ENCODE data around the gene TRAIP. TPM values are rescaled to one million over a fixed set of nuclear protein-coding genes. Genes with fewer than 3 reads are reported as not detected.

The TRAIP gene
- total RNA-seq, 4 donors from 2014 or later: 0.81 to 1.8 (median 1.6) TPM

GRCh38 chr3:49898991-49899390 lies 42.6 kb upstream of the TRAIP start:
- no peak for ATAC-seq
- WGBS, 2 donors (ENCODE audit: low coverage in 1 of 2): 60% methylated on average over 1 of the region's 6 CpGs; no CpG with 5 or more reads in 1 of the 2 donors

GRCh38 chr3:49896345-49896744 lies 40.0 kb upstream of the TRAIP start:
- no CpG with 5 or more reads among the region's 5 CpGs for WGBS, 2 donors (ENCODE audit: low coverage in 1 of 2)
- H3K4me1 ChIP-seq: peaks cover 0 to 16% (median 0%) of the 10 kb centered on the region in 3 donors
- no peak overlapping the region for H3K4me3 ChIP-seq
- TF ChIP-seq POLR2AphosphoS5 (IDR thresholded peaks at IDR 0.05): no peak
- no peak for TF ChIP-seq POLR2A (IDR thresholded peaks at IDR 0.05)
- TF ChIP-seq, protein P1, sequence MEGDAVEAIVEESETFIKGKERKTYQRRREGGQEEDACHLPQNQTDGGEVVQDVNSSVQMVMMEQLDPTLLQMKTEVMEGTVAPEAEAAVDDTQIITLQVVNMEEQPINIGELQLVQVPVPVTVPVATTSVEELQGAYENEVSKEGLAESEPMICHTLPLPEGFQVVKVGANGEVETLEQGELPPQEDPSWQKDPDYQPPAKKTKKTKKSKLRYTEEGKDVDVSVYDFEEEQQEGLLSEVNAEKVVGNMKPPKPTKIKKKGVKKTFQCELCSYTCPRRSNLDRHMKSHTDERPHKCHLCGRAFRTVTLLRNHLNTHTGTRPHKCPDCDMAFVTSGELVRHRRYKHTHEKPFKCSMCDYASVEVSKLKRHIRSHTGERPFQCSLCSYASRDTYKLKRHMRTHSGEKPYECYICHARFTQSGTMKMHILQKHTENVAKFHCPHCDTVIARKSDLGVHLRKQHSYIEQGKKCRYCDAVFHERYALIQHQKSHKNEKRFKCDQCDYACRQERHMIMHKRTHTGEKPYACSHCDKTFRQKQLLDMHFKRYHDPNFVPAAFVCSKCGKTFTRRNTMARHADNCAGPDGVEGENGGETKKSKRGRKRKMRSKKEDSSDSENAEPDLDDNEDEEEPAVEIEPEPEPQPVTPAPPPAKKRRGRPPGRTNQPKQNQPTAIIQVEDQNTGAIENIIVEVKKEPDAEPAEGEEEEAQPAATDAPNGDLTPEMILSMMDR (IDR thresholded peaks at IDR 0.05): no peak
- TF ChIP-seq EP300 (IDR thresholded peaks at IDR 0.05): no peak
- peaks cover 0 to 35% of the 10 kb centered on the region in 2 donors for H3K36me3 ChIP-seq
- no peaks in the 10 kb centered on the region for H3K9me3 ChIP-seq
- ATAC-seq: no peak
- H3K27ac ChIP-seq: no peak overlapping the region
- no peaks in the 10 kb centered on the region for H3K27me3 ChIP-seq

More at GRCh38 chr3:49898991-49899390, 42.6 kb upstream of the TRAIP start:
- Histone ChIP-seq H3K4me3 (no peak overlapping the region), H3K9me3 (no peaks in the 10 kb centered on the region), H3K36me3 (peaks cover 0 to 35% of the 10 kb centered on the region in 2 donors), H3K4me1 (peaks cover 0 to 42% (median 4%) of the 10 kb centered on the region in 3 donors), H3K27ac (no peak overlapping the region), H3K27me3 (no peaks in the 10 kb centered on the region)
- TF ChIP-seq POLR2A (IDR thresholded peaks at IDR 0.05): no peak
- no peak for TF ChIP-seq EP300 (IDR thresholded peaks at IDR 0.05)
- TF ChIP-seq, protein P1 (IDR thresholded peaks at IDR 0.05): no peak
- no peak for TF ChIP-seq POLR2AphosphoS5 (IDR thresholded peaks at IDR 0.05)

DNA sequence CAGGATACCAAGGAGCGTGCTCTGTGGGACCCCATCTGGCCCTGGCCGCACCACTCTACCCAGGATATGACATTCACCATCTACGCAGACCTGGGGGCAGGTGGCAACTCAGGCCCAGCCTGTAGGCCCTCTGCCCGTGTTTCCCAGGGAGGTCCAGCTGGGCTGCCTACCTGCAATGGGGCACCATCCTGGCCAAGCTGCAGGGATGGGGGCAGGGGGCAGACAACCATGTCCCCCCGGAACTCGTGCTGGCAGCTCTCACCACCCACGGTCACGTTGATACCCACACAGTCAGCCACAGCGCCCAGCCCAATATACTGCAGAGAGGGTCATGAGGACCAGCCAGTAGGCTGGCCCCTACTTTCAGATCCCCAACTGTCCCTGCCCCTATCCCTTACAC lies 39.4 kb upstream of the TRAIP start:
- Histone ChIP-seq H3K4me3 (no peak overlapping the region), H3K9me3 (no peaks in the 10 kb centered on the region), H3K27me3 (no peaks in the 10 kb centered on the region), H3K4me1 (peaks cover 0 to 10% (median 0%) of the 10 kb centered on the region in 3 donors), H3K27ac (no peak overlapping the region), H3K36me3 (peaks cover 0 to 35% of the 10 kb centered on the region in 2 donors)
- WGBS, 2 donors (ENCODE audit: low coverage in 1 of 2): 87% methylated on average over 3 of the region's 9 CpGs; no CpG with 5 or more reads in 1 of the 2 donors
- no peak for ATAC-seq
- TF ChIP-seq, protein P1 (IDR thresholded peaks at IDR 0.05): no peak
- TF ChIP-seq POLR2AphosphoS5 (IDR thresholded peaks at IDR 0.05): no peak
- no peak for TF ChIP-seq POLR2A (IDR thresholded peaks at IDR 0.05)
- no peak for TF ChIP-seq EP300 (IDR thresholded peaks at IDR 0.05)

- no peak for ATAC-seq
- WGBS, 2 donors (ENCODE audit: low coverage in 1 of 2): 58 to 76% methylated on average over 5 to 7 of the region's 10 CpGs
Measured at GRCh38 chr3:49889296-49889695, 32.9 kb upstream of the TRAIP start.

GRCh38 chr3:49886922-49887265 lies 30.5 kb upstream of the TRAIP start:
- TF ChIP-seq EP300 (IDR thresholded peaks at IDR 0.05) (no peak), POLR2AphosphoS5 (IDR thresholded peaks at IDR 0.05) (no peak), POLR2A (IDR thresholded peaks at IDR 0.05) (no peak)
- TF ChIP-seq, protein P1 (IDR thresholded peaks at IDR 0.05): no peak
- no peaks in the 10 kb centered on the region for H3K27me3 ChIP-seq
- no peaks in the 10 kb centered on the region for H3K36me3 ChIP-seq
- H3K4me3 ChIP-seq: no peak overlapping the region
- H3K4me1 ChIP-seq: peaks cover 0 to 9% (median 3%) of the 10 kb centered on the region in 3 donors
- ATAC-seq: no peak
- H3K9me3 ChIP-seq: no peaks in the 10 kb centered on the region
- H3K27ac ChIP-seq: no peak overlapping the region

More at GRCh38 chr3:49889296-49889695, 32.9 kb upstream of the TRAIP start:
- TF ChIP-seq, protein P1 (IDR thresholded peaks at IDR 0.05): no peak
- TF ChIP-seq POLR2AphosphoS5 (IDR thresholded peaks at IDR 0.05): no peak
- no peak for TF ChIP-seq EP300 (IDR thresholded peaks at IDR 0.05)
- TF ChIP-seq POLR2A (IDR thresholded peaks at IDR 0.05): no peak
- no peaks in the 10 kb centered on the region for H3K4me1 ChIP-seq
- no peaks in the 10 kb centered on the region for H3K27me3 ChIP-seq
- no peak overlapping the region for H3K27ac ChIP-seq
- no peak overlapping the region for H3K4me3 ChIP-seq
- H3K36me3 ChIP-seq: no peaks in the 10 kb centered on the region
- H3K9me3 ChIP-seq: no peaks in the 10 kb centered on the region

Data from gastroesophageal sphincter (tissue), 4 donors.